Liver (tissue), 9 donors: Measurements from ENCODE around the gene TICAM2. TPM values are rescaled to one million over a fixed set of nuclear protein-coding genes. Genes with fewer than 3 reads are reported as not detected.

ENCODE experiments used
- DNase-seq: peaks from one replicate; pipeline ENCODE4 v3.0.0-alpha.2; 2017; ENCODE audit warnings: low spot score
- H3K27ac ChIP-seq, 2 donors: one replicate each; pipeline ENCODE4 v1.7.0; 2013; ENCODE audit warnings: inconsistent platforms in 2 of 2, low read length in 2 of 2, control low read depth in 1 of 2, low read depth in 1 of 2, mild to moderate bottlenecking in 1 of 2
- H3K27me3 ChIP-seq, 4 donors: one replicate each; pipeline versions ENCODE4 v1.6.1 to v1.7.0; 2013; ENCODE audit warnings: low read length in 3 of 4, inconsistent platforms in 1 of 4, mild to moderate bottlenecking in 1 of 4, moderate library complexity in 1 of 4; ENCODE audit not compliant: control insufficient read depth in 4 of 4, insufficient read depth in 4 of 4
- H3K36me3 ChIP-seq, 4 donors: one replicate each; pipeline versions ENCODE4 v1.6.1 to v1.7.0; 2013; ENCODE audit warnings: low read length in 3 of 4, mild to moderate bottlenecking in 3 of 4, low read depth in 1 of 4, moderate library complexity in 1 of 4; ENCODE audit not compliant: control insufficient read depth in 4 of 4, insufficient read depth in 3 of 4
- H3K4me1 ChIP-seq, 4 donors: one replicate each; pipeline versions ENCODE4 v1.6.1 to v1.7.0; 2013; ENCODE audit warnings: low read length in 3 of 4, mild to moderate bottlenecking in 3 of 4, moderate library complexity in 1 of 4; ENCODE audit not compliant: control insufficient read depth in 4 of 4, insufficient read depth in 4 of 4
- H3K4me3 ChIP-seq, 3 donors: one replicate each; pipeline versions ENCODE4 v1.6.1 to v1.7.0; 2013; ENCODE audit warnings: low read length in 3 of 3, control low read depth in 1 of 3, low read depth in 1 of 3, mild to moderate bottlenecking in 1 of 3
- H3K9ac ChIP-seq, 2 donors: one replicate each; pipeline ENCODE4 v1.7.0; 2013; ENCODE audit warnings: low read length in 2 of 2, mild to moderate bottlenecking in 2 of 2, moderate library complexity in 2 of 2, control low read depth in 1 of 2, low read depth in 1 of 2
- H3K9me3 ChIP-seq, 4 donors: one replicate each; pipeline versions ENCODE4 v1.6.1 to v1.7.0; 2013; ENCODE audit warnings: low read length in 3 of 4; ENCODE audit not compliant: control insufficient read depth in 4 of 4
- ATF3 ChIP-seq: IDR thresholded peaks from 2 replicates; pipeline ENCODE4 v1.6.1; 2016; ENCODE audit warnings: antibody characterized with exemption
- CTCF ChIP-seq: fragments of 150-350 bp; IDR thresholded peaks from 2 replicates; pipeline ENCODE4 v1.5.1; 2017; ENCODE audit warnings: improper control_type of control experiment, low read depth, low read length; ENCODE audit not compliant: missing input control
- EGR1 ChIP-seq, 2 donors: IDR thresholded peaks; 2 replicates each; pipeline ENCODE4 v1.6.1; 2016 to 2018; ENCODE audit warnings: antibody characterized with exemption in 2 of 2, low read depth in 2 of 2
- FOXA1 ChIP-seq: IDR thresholded peaks from 2 replicates; pipeline ENCODE4 v1.6.1; 2016; ENCODE audit warnings: antibody characterized with exemption
- FOXA2 ChIP-seq: IDR thresholded peaks from 2 replicates; pipeline ENCODE4 v1.6.1; 2016; ENCODE audit warnings: antibody characterized with exemption
- GABPA ChIP-seq, 2 donors: IDR thresholded peaks in 1 of 2; conservative IDR thresholded peaks in 1 of 2; 2 replicates each; pipeline ENCODE4 v1.6.1; 2016; ENCODE audit warnings: antibody characterized with exemption in 2 of 2, mild to moderate bottlenecking in 1 of 2, moderate library complexity in 1 of 2
- HNF4A ChIP-seq, 2 donors: conservative IDR thresholded peaks; 2 replicates each; pipeline ENCODE4 v1.6.1; 2016; ENCODE audit warnings: antibody characterized with exemption in 2 of 2, mild to moderate bottlenecking in 2 of 2
- HNF4G ChIP-seq: IDR thresholded peaks from 2 replicates; pipeline ENCODE4 v1.6.1; 2016; ENCODE audit warnings: antibody characterized with exemption
- JUND ChIP-seq, 2 donors: IDR thresholded peaks; 2 replicates each; pipeline ENCODE4 v1.6.1; 2016; ENCODE audit warnings: antibody characterized with exemption in 2 of 2
- MAX ChIP-seq: IDR thresholded peaks from 2 replicates; pipeline ENCODE4 v1.6.1; 2016; ENCODE audit warnings: antibody characterized with exemption
- NR2F2 ChIP-seq: IDR thresholded peaks from 2 replicates; pipeline ENCODE4 v1.6.1; 2016; ENCODE audit warnings: antibody characterized with exemption
- RAD21 ChIP-seq, 2 donors: IDR thresholded peaks; 2 replicates each; pipeline ENCODE4 v1.6.1; 2016; ENCODE audit warnings: antibody characterized with exemption in 2 of 2, mild to moderate bottlenecking in 2 of 2
- REST ChIP-seq: IDR thresholded peaks from 2 replicates; pipeline ENCODE4 v1.6.1; 2016; ENCODE audit warnings: antibody characterized with exemption, mild to moderate bottlenecking
- RXRA ChIP-seq, 2 donors: IDR thresholded peaks; 2 replicates each; pipeline ENCODE4 v1.6.1; 2017 to 2018; ENCODE audit warnings: antibody characterized with exemption in 2 of 2, mild to moderate bottlenecking in 1 of 2
- SP1 ChIP-seq: IDR thresholded peaks from 2 replicates; pipeline ENCODE4 v1.6.1; 2018; ENCODE audit warnings: antibody characterized with exemption, mild to moderate bottlenecking
- TAF1 ChIP-seq: conservative IDR thresholded peaks from 2 replicates; pipeline ENCODE4 v1.6.1; 2016; ENCODE audit warnings: antibody characterized with exemption, mild to moderate bottlenecking
- YY1 ChIP-seq: IDR thresholded peaks from 2 replicates; pipeline ENCODE4 v1.6.1; 2016; ENCODE audit warnings: antibody characterized with exemption, mild to moderate bottlenecking
- ZBTB33 ChIP-seq: IDR thresholded peaks from 2 replicates; pipeline ENCODE4 v1.6.1; 2016; ENCODE audit warnings: antibody characterized with exemption
- WGBS: extraction: QIAGEN DNeasy Blood & Tissue Kit; methylation state at CpG from one replicate; pipeline ENCODE4 v1.1.7; 2013; 5-methylcytosine and 5-hydroxymethylcytosine counted together
- polyA plus RNA-seq, 2 donors: library from polyadenylated mRNA; stranded (reverse) in 1 of 2; unstranded in 1 of 2; fragments of 200-250 nt in 1 of 2; fragments of >200 nt in 1 of 2; fragmentation: Nextera tagmentation in 1 of 2; extraction: Ambion mirVana in 1 of 2; gene quantifications; one replicate each; pipeline versions ENCODE4 v1.2.1 to v1.2.3, GENCODE V29; 2013 to 2015
- total RNA-seq, 2 donors: library from RNA; depleted of rRNA; stranded (reverse); fragments of >200 nt; gene quantifications; one replicate each; pipeline ENCODE4 v1.2.3, GENCODE V29; 2014
- donor health status: healthy.
- donor health status: healthy.
- donor health status: healthy.
- donor health status: healthy.
- donor health status: healthy.

Gene TICAM2
- total and polyA plus RNA-seq, 4 donors: 0.50 to 1.5 (median 0.95) TPM

GRCh38 chr5:115625579-115626444, 23.5 kb upstream of the TICAM2 start, which contains the start of gene TMED7:
Gene TMED7 (minus strand): TSS chr5:115626036. CDS start chr5:115625792, 244 bp downstream.
- TF ChIP-seq NR2F2 (peak; percentile 60), REST (peak; percentile 81), RAD21 (IDR thresholded peaks at IDR 0.05) (peak; percentile 47 to 56), TAF1 (peak; percentile 86), RXRA (IDR thresholded peaks at IDR 0.05) (peak; percentile 55 to 64), ZBTB33 (peak; percentile 92), EGR1 (IDR thresholded peaks at IDR 0.05; ENCODE audit: low read depth in 2 of 2) (peak; percentile 97 to 99), CTCF (peak; percentile 20), HNF4G (no peak), MAX (peak; percentile 88), GABPA (IDR thresholded peaks at IDR 0.05 in 1 of 2, conservative IDR thresholded peaks at IDR 0.05 in 1 of 2) (peak; percentile 62 to 94), JUND (IDR thresholded peaks at IDR 0.05) (peak in 1 of 2 donors; percentile 37), HNF4A (conservative IDR thresholded peaks at IDR 0.05) (peak; percentile 34 to 37), SP1 (peak; percentile 88), FOXA2 (no peak), FOXA1 (peak; percentile 64), YY1 (peak; percentile 95), ATF3 (peak; percentile 12)
- Histone ChIP-seq H3K36me3 (no peaks in the 10 kb centered on the region), H3K9me3 (no peaks in the 10 kb centered on the region), H3K27me3 (no peaks in the 10 kb centered on the region), H3K9ac (peak within 1 kb of the TSS; percentile 96 to 99), H3K4me3 (peak within 1 kb of the TSS; percentile 70 to 94 (median 72)), H3K27ac (peak within 1 kb of the TSS; percentile 96), H3K4me1 (peaks cover 15 to 33% (median 24%) of the 10 kb centered on the region in 4 donors)
- under 1% methylated on average over 77 of the region's 77 CpGs for WGBS
- peak; percentile 99 for DNase-seq
